GF-D8 (cell line): ENCODE data around the gene BIRC3.
A peak's percentile ranks its signal among the peaks of the same experiment; 100 is the strongest.

Experiments
- DNase-seq: peaks from one replicate; lab custom pipeline; 2025; lab: John Stamatoyannopoulos, UW

The BIRC3 gene

GRCh38 chr11:102375720-102376399 lies 58.6 kb downstream of the BIRC3 start:
- DNase-seq: no peak

- no peak for DNase-seq
Observed at GRCh38 chr11:102377891-102378290, 60.6 kb downstream of the BIRC3 start.

- no peak for DNase-seq
Observed at GRCh38 chr11:102378818-102379217, 61.5 kb downstream of the BIRC3 start.

DNA sequence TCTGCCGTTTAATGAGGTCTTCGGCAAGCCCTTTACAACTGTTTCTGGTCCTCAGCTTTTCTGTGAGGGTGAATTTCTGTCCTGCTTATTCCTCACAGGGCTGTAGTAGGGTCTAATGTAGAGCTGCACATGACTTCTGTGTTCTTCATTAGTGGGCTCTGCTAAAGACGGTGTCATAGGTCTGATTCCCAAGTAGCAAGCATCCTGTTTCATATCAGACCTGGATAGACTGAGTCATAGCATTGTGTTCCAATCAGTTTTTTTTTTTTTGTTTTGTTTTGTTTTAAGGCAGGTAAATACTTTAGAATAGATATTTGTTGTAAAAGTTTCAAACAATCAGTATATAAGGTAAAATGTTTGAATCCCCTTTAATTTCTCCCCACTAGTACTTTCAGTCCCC lies 65.1 kb downstream of the BIRC3 start:
- no peak for DNase-seq

DNA sequence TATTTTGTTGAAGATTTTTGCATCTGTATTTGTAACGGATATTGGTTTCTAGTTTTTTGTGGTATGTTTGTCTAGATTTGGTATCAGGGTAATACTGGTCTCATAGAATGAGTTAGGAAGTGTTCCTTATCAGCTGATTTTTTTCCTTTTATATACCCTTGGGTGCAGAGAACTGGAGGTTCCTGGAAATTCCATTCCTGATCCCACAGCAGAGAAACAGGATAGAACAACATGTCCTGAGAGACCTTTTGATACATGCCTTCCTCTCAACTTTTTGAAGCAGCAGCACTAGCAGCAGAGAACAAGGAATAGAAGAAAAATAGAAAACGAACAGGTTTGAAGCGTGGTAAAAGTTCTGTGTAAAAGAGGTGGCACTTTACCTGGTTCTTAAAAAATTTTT lies 66.6 kb downstream of the BIRC3 start:
- DNase-seq: no peak

- no peak for DNase-seq
Observed at GRCh38 chr11:102384419-102385079, 67.3 kb downstream of the BIRC3 start.

DNA sequence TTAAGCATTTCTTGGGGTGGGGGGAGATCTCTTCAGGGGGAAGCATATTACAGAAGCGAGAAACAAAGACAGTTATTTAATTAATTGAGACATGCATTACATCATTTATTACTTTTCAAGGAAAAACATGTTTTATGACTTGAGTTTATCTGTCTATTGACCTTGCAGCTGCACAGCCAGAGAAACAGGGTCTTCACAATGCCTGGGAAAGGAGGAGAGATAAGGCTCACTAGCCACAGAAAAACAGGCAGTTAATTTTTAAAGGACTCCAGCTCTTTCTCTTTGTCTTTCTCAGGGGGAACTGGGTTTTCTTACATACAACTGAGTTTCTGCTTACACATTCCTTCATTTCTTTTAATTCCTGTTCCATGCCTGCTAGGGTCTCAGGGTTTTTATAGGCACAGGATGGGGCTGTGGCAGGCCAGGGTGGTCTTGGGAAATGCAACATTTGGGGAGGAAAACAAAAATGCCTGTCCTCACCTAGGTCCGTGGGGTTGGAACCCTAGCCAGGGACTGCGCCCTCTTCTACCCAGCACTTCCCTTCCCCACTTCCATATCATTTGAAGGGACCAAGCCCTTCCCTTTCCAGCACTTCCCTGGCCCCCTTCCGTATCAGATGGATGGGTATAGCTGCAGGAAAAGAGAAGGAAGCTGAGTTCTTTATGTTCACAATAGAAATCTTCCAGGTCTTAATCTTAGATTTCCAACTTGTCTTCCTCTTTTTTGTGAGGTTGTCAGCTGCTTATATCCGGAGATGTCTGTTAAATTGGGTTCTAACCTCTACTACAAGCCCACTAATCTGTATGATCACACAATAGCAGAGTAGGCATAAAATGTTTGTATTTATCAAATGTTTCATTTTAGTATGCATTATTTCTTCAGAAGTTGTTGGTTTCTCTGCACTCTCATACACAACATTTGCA lies 68.1 kb downstream of the BIRC3 start:
- DNase-seq: peak; percentile 61

DNA sequence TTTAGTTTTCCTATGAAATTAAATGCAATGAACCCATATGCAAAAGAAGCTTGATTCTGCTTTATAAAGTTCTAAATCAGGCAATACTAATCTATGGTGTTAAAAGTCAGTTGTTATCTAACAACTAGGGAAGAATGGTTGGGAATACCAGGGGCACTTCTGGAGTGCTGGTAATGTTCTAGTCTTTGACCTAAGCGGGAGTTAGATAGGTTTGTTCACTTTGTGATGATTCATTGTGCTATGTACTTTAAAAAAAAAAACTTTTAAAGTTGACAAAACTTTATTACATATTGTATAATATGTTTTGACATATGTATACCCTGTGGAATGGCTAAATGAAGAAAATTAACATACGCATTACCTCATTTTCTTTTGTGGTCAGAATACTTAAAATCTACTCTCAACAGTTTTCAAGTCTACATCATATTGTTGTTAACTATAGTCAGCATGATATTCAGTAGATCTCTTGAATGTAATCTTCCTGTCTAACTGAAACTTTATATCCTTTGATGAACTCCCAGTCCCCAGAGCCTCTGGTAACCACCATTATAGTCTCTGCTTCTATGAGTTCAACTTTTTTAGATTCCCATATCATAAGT lies 69.0 kb downstream of the BIRC3 start:
- DNase-seq: no peak

DNA sequence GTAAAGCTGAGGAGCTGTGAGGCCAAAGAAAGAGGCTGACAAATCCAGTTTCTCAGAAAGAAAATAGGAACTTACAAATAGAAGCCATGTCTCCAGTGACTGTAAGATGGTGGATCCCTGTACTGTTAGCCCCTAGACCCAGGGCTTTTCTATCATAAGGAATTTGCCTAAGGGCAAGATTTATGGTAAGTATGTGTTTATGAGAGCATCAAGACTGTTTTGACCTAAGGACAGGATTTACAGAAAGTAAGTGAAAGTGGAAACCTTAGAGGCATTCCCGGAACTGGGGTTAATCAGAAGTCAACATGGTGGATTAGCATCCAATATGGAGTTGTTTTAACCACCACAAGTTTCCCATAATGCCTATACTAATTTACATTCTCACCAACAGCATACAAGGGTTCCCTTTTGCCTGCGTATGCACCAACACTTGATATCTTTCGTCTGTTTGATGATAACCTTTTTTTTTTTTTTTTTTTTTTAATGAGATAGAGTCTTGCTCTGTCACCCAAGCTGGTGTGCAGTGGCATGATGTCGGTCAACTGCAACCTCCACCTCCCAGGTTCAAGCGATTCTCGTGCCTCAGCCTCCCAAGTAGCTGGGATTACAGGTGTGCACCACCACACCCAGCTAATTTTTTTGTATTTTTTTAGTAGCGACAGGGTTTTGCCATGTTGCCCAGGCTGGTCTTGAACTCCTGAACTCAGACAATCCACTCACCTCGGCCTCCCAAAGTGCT lies 69.9 kb downstream of the BIRC3 start:
- DNase-seq: no peak
